Activated T-helper 2 cell treated with anti-CD3 and anti-CD28 coated beads, Interferon-gamma antibody, Interleukin-2, Interleukin-4, amounts not matched to agents 10 μg/mL and 5 μg/mL and 100 μg/mL, durations not matched to agents 14 hours and 24 hours and 36 hours (primary cell): ENCODE measurements around the gene GDF3. TPM values are rescaled to one million over a fixed set of nuclear protein-coding genes. Genes with fewer than 3 reads are reported as not detected.
"Not testable (repeated sequence)": the region's sequence is repeated elsewhere in the genome, so short reads cannot be mapped to it uniquely, and the experiment has no call there.

Experiments
- DNase-seq: peaks from one replicate; pipeline ENCODE4 v3.0.0; 2021; ENCODE audit warnings: low spot score
- H3K27ac Mint-ChIP-seq: one replicate; pipeline ENCODE4 v1.8.0; 2021; ENCODE audit warnings: mixed read lengths
- H3K27me3 Mint-ChIP-seq: one replicate; pipeline ENCODE4 v1.8.0; 2021; ENCODE audit warnings: low read depth, mixed read lengths
- H3K36me3 Mint-ChIP-seq: one replicate; pipeline ENCODE4 v1.8.0; 2021; ENCODE audit warnings: low read depth, mixed read lengths
- H3K4me1 Mint-ChIP-seq: one replicate; pipeline ENCODE4 v1.8.0; 2021; ENCODE audit warnings: low read depth, mixed read lengths
- H3K4me3 Mint-ChIP-seq: one replicate; pipeline ENCODE4 v1.8.0; 2021; ENCODE audit warnings: low read depth, mild to moderate bottlenecking, moderate library complexity, mixed read lengths
- H3K9me3 Mint-ChIP-seq: one replicate; pipeline ENCODE4 v1.8.0; 2021; ENCODE audit warnings: mixed read lengths
- intact Hi-C: fragments of 100-400 bp; cut with micrococcal nuclease; formaldehyde crosslinking; loops from one replicate; pipeline ENCODE4 v1.15.1; 2023
- total RNA-seq: library from RNA; stranded (reverse); gene quantifications from 2 replicates; pipeline ENCODE4 v1.2.3, GENCODE V29; 2022

GDF3 gene
- total RNA-seq, 1 donor from 2014 or later = not detected

DNA sequence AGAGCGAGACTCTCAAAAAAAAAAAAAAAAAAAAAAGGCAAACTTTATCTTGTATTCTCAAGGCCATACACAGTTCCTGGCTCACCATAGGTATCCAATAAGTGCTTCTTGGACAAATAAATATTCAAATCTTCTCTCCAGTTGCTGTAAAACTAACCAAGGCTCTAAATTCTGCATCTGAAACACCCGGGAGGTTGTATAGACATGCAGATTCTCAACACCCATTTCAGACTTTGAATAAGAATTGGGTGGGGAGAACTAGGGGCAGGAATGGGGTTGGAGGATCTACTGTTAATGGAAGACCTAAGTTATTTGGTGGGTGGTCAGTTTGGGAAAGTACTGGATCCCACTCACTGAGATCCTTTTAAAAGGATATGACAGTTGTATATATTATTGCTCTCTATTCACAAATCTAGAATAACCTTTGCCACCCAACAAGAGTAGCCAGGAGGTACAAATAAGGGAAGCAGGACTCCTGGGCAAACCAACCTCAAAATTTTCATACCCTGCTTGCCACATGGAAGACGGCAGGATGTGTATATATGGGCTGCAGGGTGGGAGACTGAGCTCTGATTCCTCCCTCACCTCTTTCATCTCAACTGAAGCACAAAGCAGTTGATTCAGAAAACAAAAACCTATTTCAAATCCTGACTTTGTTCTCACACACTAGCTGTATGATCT, 879 bp downstream of the GDF3 start:
- Mint-ChIP-seq H3K36me3 (no peaks in the 10 kb centered on the region), H3K4me3 (no peak overlapping the region), H3K27me3 (peaks cover 14% of the 10 kb centered on the region), H3K9me3 (no peaks in the 10 kb centered on the region), H3K4me1 (no peaks in the 10 kb centered on the region), H3K27ac (no peak overlapping the region)
- intact Hi-C loops = no loop called here
- no peak for DNase-seq

- Mint-ChIP-seq H3K4me1 (no peaks in the 10 kb centered on the region), H3K27me3 (peaks cover 14% of the 10 kb centered on the region)
- intact Hi-C loops = no loop called here
These were observed 1.8 kb downstream of the GDF3 start for GRCh38 chr12:7693793-7694192.

GRCh38 chr12:7681535-7681934, 14.0 kb downstream of the GDF3 start:
- no peak for DNase-seq
- no peaks in the 10 kb centered on the region for H3K9me3 Mint-ChIP-seq
- H3K36me3 Mint-ChIP-seq = no peaks in the 10 kb centered on the region
- no peaks in the 10 kb centered on the region for H3K27me3 Mint-ChIP-seq
- H3K4me3 Mint-ChIP-seq = no peak overlapping the region
- intact Hi-C loops = no loop called here
- no peak overlapping the region for H3K27ac Mint-ChIP-seq
- H3K4me1 Mint-ChIP-seq = peaks cover 6% of the 10 kb centered on the region

More at GRCh38 chr12:7693793-7694192, 1.8 kb downstream of the GDF3 start:
- Mint-ChIP-seq H3K36me3 (no peaks in the 10 kb centered on the region), H3K4me3 (no peak overlapping the region), H3K9me3 (no peaks in the 10 kb centered on the region), H3K27ac (no peak overlapping the region)
- no peak for DNase-seq

- peaks cover 2% of the 10 kb centered on the region for H3K27me3 Mint-ChIP-seq
- no peaks in the 10 kb centered on the region for H3K9me3 Mint-ChIP-seq
- peaks cover 6% of the 10 kb centered on the region for H3K4me1 Mint-ChIP-seq
- no peak overlapping the region for H3K4me3 Mint-ChIP-seq
- no peaks in the 10 kb centered on the region for H3K36me3 Mint-ChIP-seq
- no peak for DNase-seq
- no peak overlapping the region for H3K27ac Mint-ChIP-seq
- intact Hi-C loops = no loop called here
These were observed 16.1 kb downstream of the GDF3 start for GRCh38 chr12:7679251-7680045.

- Mint-ChIP-seq H3K9me3 (no peaks in the 10 kb centered on the region), H3K4me3 (no peak overlapping the region), H3K4me1 (peaks cover 6% of the 10 kb centered on the region), H3K27me3 (peaks cover 2% of the 10 kb centered on the region), H3K36me3 (no peaks in the 10 kb centered on the region), H3K27ac (no peak overlapping the region)
- intact Hi-C loops = no loop called here
- DNase-seq = no peak
These were observed 16.8 kb downstream of the GDF3 start for GRCh38 chr12:7678744-7679143.

- H3K4me3 Mint-ChIP-seq, H3K9me3 Mint-ChIP-seq, H3K27me3 Mint-ChIP-seq, H3K27ac Mint-ChIP-seq, H3K4me1 Mint-ChIP-seq, DNase-seq, H3K36me3 Mint-ChIP-seq: not testable (repeated sequence)
- intact Hi-C loops = loop anchor here (1.0 kb wide), 1 partner anchor 130 kb away; no protein-coding TSS in a partner anchor
These were observed 18.1 kb downstream of the GDF3 start for GRCh38 chr12:7677432-7677888.

GRCh38 chr12:7675455-7675854, 20.1 kb downstream of the GDF3 start:
- H3K4me3 Mint-ChIP-seq, intact Hi-C loops, H3K9me3 Mint-ChIP-seq, H3K27ac Mint-ChIP-seq, H3K4me1 Mint-ChIP-seq, H3K36me3 Mint-ChIP-seq, H3K27me3 Mint-ChIP-seq, DNase-seq: not testable (repeated sequence)

DNA sequence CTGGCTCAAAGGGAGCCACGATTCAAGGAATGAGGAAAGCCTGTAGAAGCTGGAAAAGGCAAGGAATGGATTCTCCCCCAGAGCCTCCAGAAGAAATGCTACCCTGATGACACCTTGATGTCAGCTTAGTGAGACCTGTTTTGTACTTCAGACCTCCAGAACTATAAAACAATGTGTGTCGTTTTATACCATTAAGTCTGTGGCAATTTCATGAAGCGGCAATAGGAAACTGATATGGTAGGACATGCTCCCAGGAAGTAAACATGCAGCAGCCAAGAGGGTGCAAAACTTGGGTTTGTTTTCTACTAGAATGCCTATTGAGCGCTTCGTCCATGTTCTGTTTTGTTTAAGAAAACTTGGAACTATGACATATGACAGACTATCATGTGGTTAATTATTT, 27.4 kb downstream of the GDF3 start:
- H3K27ac Mint-ChIP-seq = no peak overlapping the region
- no peaks in the 10 kb centered on the region for H3K9me3 Mint-ChIP-seq
- no peaks in the 10 kb centered on the region for H3K4me1 Mint-ChIP-seq
- H3K27me3 Mint-ChIP-seq = no peaks in the 10 kb centered on the region
- no peak overlapping the region for H3K4me3 Mint-ChIP-seq
- DNase-seq = no peak
- no peaks in the 10 kb centered on the region for H3K36me3 Mint-ChIP-seq
- intact Hi-C loops = no loop called here

DNA sequence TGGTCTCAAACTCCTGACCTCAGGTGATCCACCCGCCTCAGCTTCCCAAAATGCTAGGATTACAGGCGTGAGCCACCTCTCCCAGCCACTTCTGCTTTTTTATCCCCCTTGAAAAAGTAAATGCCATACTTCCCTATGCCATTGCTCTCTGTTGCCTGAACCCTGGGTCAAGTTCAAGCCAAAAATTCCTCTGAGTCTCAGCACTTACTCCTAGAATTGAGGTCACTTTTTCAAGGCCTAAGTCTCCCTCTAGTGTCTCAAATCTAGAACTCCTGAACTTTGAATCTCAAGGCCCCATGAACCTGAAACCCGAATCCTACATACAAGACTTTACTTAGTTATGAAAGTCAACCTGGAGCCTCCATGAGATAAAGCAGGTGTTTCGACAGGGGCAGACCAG, 28.4 kb downstream of the GDF3 start:
- H3K27me3 Mint-ChIP-seq = no peaks in the 10 kb centered on the region
- no peaks in the 10 kb centered on the region for H3K36me3 Mint-ChIP-seq
- no peaks in the 10 kb centered on the region for H3K4me1 Mint-ChIP-seq
- no peak for DNase-seq
- no peaks in the 10 kb centered on the region for H3K9me3 Mint-ChIP-seq
- intact Hi-C loops = no loop called here
- H3K4me3 Mint-ChIP-seq = no peak overlapping the region
- no peak overlapping the region for H3K27ac Mint-ChIP-seq

DNA sequence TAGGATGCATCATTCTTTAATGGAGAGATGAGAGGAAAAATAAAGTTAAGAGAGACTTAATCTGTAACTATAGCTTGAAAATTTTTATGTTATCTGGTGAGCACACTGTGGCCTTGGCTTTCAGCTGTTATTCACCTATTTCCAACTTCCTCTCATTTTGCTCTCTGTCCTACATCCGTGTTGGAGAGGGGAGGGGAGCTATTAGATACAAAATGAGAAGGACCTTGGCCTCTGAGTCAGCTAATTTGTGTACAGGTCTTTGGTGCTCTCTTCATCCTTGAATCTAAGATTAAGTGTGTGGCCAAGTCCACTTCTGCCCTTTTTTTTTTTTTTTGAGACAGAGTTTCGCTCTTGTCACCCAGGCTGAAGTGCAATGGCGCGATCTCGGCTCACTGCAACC, 29.0 kb downstream of the GDF3 start:
- H3K36me3 Mint-ChIP-seq = no peaks in the 10 kb centered on the region
- intact Hi-C loops = no loop called here
- no peaks in the 10 kb centered on the region for H3K27me3 Mint-ChIP-seq
- DNase-seq = no peak
- no peak overlapping the region for H3K4me3 Mint-ChIP-seq
- H3K4me1 Mint-ChIP-seq = no peaks in the 10 kb centered on the region
- no peaks in the 10 kb centered on the region for H3K9me3 Mint-ChIP-seq
- no peak overlapping the region for H3K27ac Mint-ChIP-seq

GRCh38 chr12:7661741-7662140, 33.8 kb downstream of the GDF3 start:
- Mint-ChIP-seq H3K9me3 (no peaks in the 10 kb centered on the region), H3K4me3 (no peak overlapping the region), H3K27me3 (no peaks in the 10 kb centered on the region), H3K4me1 (no peaks in the 10 kb centered on the region), H3K27ac (no peak overlapping the region), H3K36me3 (no peaks in the 10 kb centered on the region)
- no peak for DNase-seq
- intact Hi-C loops = no loop called here

GRCh38 chr12:7656121-7656520, 39.5 kb downstream of the GDF3 start:
- Mint-ChIP-seq H3K27ac (no peak overlapping the region), H3K4me1 (no peaks in the 10 kb centered on the region), H3K9me3 (no peaks in the 10 kb centered on the region), H3K36me3 (no peaks in the 10 kb centered on the region), H3K4me3 (no peak overlapping the region), H3K27me3 (peaks cover 3% of the 10 kb centered on the region)
- intact Hi-C loops = no loop called here
- DNase-seq = no peak

DNA sequence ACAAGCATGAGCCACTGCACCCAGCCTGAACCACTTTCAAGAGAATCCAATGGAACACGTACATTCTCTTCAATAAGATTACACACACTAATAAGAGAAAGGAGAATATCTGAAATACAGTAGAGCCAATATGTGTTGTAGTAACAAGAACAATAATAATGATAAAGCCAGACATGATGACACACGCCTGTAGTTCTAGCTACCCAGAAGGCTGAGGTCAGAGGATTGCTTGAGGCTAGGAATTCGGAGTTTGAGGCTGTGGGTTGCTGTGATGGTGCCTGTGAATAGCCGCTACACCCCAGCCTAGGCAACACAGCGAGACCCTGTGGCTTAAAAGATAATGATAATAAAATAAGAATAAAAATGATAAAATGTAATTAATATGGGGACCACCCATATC, 45.5 kb downstream of the GDF3 start:
- Mint-ChIP-seq H3K4me3 (no peak overlapping the region), H3K27me3 (peaks cover 3% of the 10 kb centered on the region), H3K9me3 (no peaks in the 10 kb centered on the region), H3K27ac (no peak overlapping the region), H3K4me1 (no peaks in the 10 kb centered on the region), H3K36me3 (no peaks in the 10 kb centered on the region)
- DNase-seq = no peak
- intact Hi-C loops = no loop called here
